GM23248 (cell line): Measurements from ENCODE around the gene ADAMTSL1.

Experiments used
- EZH2 ChIP-seq: fragments of 200-600 bp; sonication (generic); IDR thresholded peaks from 2 replicates; pipeline ENCODE4 v1.6.1; 2018; ENCODE audit warnings: antibody characterized with exemption, mild to moderate bottlenecking; ENCODE audit not compliant: insufficient read depth, poor library complexity, severe bottlenecking
- EZH2phosphoT487 ChIP-seq: fragments of 200-600 bp; sonication (generic); IDR thresholded peaks from 2 replicates; pipeline ENCODE4 v1.6.1; 2018; ENCODE audit warnings: antibody characterized with exemption, moderate library complexity, mild to moderate bottlenecking, low read depth; ENCODE audit not compliant: insufficient read depth

DNA sequence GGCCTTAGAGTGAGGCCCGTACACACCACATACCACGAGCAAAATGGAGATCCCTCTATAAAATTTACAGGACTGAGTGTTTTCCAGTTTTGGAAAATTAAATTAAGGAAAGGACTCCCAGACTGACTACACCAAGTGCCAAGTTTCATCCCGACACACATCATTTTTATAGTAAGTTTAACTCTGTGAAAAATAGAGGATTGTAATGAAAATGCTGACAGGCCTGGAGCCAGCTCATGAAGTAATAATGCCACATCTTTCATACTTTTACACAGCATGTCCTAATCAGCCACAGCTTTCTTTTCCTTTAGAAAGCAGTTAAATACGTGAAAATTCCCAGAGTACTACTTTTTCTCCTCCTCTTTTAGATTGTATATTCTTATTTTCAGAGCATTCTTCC is 389.8 kb downstream of the ADAMTSL1 start:
- TF ChIP-seq EZH2phosphoT487 = no peak
- TF ChIP-seq EZH2 = no peak
